DOHH2 (cell line): ENCODE results near the gene ETS2.

Source experiments
- EZH2phosphoT487 ChIP-seq: fragments of 200-600 bp; sonication (generic); IDR thresholded peaks from 2 replicates; pipeline ENCODE4 v1.6.1; 2017; ENCODE audit warnings: borderline replicate concordance, mild to moderate bottlenecking, antibody characterized with exemption, low read length, moderate library complexity, mixed read lengths
- TF ChIP-seq, protein P1 (sequence below): fragments of 200-600 bp; sonication (generic); IDR thresholded peaks from one replicate; pipeline ENCODE4 v1.5.1; 2014; ENCODE audit warnings: antibody characterized with exemption, mild to moderate bottlenecking, low read depth, low read length; ENCODE audit not compliant: poor library complexity, severe bottlenecking

- no peak for TF ChIP-seq EZH2phosphoT487
- TF ChIP-seq, protein P1, sequence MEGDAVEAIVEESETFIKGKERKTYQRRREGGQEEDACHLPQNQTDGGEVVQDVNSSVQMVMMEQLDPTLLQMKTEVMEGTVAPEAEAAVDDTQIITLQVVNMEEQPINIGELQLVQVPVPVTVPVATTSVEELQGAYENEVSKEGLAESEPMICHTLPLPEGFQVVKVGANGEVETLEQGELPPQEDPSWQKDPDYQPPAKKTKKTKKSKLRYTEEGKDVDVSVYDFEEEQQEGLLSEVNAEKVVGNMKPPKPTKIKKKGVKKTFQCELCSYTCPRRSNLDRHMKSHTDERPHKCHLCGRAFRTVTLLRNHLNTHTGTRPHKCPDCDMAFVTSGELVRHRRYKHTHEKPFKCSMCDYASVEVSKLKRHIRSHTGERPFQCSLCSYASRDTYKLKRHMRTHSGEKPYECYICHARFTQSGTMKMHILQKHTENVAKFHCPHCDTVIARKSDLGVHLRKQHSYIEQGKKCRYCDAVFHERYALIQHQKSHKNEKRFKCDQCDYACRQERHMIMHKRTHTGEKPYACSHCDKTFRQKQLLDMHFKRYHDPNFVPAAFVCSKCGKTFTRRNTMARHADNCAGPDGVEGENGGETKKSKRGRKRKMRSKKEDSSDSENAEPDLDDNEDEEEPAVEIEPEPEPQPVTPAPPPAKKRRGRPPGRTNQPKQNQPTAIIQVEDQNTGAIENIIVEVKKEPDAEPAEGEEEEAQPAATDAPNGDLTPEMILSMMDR: no peak
These were observed 19.5 kb downstream of the ETS2 start for GRCh38 chr21:38825269-38825668.
